HT1080 (cell line): Measurements from ENCODE around the gene CLEC4M. TPM values are rescaled to one million over a fixed set of nuclear protein-coding genes. Genes with fewer than 3 reads are reported as not detected.
A peak's percentile ranks its signal among the peaks of the same experiment; 100 is the strongest.
"Not testable (repeated sequence)": the region's sequence is repeated elsewhere in the genome, so short reads cannot be mapped to it uniquely, and the experiment has no call there.

Source experiments
- DNase-seq: peaks from one replicate; pipeline ENCODE4 v3.0.0-alpha.2; 2015; ENCODE audit warnings: low read depth
- total RNA-seq: library from RNA; depleted of rRNA; stranded (reverse); fragments of >200 nt; shearing (Covaris generic); gene quantifications from 2 replicates; pipeline ENCODE4 v1.2.3, GENCODE V29; 2014

Gene CLEC4M
- total RNA-seq, 1 experiment from 2014 or later, result not detected

DNA sequence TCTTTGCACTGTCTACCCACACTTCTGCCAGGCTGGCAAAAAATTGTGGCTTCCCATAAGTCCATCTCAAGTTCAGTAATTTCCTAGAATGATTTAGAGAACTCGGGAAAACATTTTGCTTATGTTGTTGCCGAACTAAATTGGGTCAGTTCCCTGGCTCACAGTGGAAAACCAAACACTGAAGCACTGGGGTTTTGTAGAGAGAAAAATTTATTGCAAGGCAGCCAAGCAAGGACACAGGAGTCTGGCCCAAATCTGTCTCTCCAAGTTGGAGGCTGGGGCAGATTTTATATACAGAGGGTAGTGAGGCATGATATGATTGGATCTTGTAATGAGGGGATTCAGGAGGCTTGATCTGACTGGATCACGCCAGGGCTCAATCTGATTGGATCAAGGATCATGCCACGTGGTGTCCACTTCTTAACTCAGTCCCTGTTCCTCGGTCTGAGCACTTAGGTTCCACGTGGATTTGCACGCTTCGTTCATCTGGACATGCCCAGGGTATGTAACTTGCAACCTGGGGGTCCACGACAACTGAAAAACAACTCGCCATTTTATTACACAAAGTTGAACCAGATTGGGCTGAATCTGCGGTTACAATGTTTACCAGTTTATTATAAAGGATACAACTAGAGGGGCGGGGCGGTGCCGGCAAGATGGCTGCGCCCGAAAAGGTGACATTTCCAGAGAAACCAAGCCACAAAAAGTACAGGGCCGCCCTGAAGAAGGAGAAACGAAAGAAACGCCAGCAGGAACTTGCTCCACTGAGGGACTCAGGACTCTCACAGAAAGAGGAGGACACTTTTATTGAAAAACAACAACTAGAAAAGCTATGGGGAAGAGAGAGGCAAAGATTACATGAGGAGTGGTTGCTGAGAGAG lies 23.0 kb upstream of the CLEC4M start:
- no peak for DNase-seq

DNA sequence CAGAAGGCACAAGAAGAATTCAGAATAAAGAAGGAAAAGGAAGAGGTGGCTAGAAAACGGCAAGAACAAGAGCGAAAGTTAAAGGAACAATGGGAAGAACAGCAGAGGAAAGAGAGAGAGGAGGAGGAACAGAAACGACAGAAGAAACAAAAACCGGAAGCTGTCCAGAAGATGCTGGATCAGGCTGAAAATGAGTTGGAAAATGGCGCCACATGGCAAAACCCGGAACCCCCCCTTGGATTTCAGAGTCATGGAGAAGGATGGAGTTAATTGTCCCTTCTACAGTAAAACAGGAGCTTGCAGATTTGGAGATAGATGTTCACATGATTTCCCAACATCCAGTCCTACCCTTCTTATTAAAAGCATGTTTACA lies 22.4 kb upstream of the CLEC4M start:
- DNase-seq, result no peak

DNA sequence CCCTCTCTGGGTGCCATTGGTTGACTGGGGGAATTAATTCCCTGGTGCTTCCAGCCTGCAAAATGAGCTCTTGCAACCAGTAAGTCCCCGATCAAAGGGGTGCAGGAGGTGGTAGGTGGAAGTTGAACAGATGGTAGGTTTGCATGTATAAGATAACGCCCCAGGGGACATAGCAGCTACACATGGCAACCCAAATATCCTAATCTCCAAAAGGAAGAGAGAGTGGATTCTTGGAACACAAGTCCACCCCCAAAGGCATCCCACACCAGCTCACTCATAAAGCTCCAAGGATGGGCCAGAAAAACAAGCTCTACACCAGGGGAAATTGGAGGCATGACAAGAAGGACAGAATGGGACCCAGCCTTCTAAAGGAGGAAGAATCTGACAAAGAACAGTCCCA lies 20.5 kb upstream of the CLEC4M start:
- DNase-seq, result no peak

DNA sequence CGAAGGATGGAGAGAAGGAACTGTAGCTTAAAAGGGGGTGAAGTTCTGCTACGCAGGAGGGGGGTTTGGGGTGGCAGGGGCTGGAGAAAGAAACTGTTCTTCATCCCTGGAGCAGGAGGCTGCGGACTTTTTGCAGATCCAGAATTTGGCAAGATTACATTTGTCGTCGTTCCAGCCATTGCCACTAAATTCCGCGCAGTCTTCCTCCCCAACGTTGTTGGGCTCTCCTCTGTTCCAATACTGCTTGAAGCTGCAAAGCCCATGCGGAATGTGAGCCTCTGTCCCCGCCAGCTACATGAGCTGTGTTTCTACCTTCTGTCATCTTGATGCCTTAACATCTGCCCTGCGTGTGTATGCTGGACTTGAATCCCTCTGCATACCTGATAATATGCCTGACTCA lies 20.1 kb upstream of the CLEC4M start:
- DNase-seq, result no peak

DNA sequence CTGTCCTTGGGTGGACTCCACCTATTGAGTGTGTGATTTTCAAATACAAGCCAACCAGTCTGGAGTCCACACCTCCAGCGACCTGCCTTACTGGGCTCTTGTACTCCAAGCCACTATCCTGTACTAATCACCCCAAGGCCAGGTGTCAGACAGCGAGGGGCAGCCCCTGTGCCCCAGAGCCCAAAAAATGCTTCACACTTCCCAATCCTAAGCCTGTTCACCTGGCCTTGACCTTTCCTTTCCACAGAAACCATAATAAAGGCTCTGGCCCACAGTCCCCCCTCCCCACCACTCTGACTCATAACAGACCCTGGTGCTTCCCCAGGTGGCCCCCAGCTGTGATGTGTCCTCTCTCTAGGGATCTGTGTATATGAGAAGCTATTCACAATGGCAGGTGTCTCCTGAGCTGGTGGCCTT lies 19.6 kb upstream of the CLEC4M start:
- no peak for DNase-seq

DNA sequence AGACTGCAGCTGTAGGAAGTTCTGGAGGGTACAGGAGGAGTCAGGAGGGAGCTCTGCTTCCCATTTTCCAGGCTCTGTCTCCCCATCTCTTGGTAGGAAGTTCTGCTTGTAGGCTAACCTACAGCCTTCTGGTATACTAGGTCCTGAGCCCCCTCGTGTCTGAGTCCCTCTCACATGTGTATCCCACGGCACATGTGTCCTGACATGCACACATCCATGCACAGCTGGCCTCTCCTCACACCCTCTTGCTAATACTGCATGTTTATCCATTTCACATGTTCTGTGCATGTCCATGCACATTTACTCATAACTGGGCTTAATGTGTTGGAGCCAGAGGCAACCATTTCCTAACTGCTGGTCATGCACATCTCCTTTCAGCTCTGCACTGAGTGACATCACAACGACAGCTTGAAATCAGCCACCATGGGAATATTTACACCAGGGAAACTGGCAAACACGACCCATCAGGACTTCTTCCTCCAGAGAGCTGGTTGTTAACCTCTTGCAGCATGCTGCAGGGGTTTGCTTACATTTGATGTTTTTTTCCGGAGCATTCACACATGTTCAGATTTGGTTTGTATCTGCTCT lies 18.8 kb upstream of the CLEC4M start:
- DNase-seq, result no peak

DNA sequence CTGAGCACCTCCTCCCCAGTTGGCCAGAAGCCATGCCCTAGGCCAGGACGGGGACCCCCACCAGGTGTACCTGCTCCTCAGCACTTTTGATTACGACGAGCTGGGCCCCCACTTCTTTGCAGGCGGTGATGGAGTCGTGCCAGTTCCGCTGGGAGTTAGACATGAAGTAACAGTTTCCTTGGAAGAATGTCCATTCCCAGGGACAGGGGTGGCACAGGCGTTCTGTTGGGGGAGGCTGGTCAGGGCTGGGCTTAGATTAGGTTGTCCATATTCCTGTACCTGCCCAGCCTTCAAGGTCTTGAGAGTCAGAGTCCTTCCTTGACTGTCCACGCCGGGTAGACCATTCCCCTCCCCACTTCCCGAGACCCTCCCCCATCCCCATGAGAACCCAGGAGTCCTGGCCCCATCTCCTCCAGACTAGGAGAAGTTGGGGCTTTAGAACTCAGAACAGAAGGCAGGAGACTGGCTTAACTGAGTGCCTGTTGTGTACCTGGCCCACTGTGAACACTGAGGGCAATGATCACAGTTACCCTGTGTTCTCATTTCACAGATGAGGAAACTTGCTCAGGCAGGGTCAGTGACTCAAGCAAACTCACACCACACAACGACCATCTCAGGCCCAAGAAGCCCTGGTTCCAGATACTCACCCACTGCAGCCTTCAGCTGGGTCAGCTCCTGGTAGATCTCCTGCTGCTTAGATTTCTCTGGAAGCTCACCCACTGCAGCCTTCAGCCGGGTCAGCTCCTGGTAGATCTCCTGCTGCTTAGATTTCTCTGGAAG lies 18.0 kb upstream of the CLEC4M start:
- no peak for DNase-seq

DNA sequence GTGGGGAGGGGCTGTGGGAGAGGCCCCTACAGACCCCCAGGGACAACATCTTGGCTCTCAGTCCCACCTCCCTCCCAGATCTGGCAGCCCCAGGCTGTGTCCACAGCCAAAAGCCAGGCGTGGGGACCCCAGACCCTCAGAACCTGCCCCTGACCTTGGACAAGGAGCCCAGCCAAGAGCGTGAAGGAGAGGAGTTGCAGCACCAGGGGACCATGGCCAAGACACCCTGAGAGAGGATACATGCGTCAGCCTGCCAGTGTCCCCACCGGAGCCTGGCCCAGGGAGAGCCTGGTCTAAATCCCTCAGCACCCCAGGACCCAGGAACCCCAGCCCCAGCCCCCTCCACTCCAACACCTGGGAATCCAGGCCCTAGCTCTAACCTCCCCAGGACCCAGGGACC lies 16.7 kb upstream of the CLEC4M start:
- DNase-seq, result not testable (repeated sequence)

DNA sequence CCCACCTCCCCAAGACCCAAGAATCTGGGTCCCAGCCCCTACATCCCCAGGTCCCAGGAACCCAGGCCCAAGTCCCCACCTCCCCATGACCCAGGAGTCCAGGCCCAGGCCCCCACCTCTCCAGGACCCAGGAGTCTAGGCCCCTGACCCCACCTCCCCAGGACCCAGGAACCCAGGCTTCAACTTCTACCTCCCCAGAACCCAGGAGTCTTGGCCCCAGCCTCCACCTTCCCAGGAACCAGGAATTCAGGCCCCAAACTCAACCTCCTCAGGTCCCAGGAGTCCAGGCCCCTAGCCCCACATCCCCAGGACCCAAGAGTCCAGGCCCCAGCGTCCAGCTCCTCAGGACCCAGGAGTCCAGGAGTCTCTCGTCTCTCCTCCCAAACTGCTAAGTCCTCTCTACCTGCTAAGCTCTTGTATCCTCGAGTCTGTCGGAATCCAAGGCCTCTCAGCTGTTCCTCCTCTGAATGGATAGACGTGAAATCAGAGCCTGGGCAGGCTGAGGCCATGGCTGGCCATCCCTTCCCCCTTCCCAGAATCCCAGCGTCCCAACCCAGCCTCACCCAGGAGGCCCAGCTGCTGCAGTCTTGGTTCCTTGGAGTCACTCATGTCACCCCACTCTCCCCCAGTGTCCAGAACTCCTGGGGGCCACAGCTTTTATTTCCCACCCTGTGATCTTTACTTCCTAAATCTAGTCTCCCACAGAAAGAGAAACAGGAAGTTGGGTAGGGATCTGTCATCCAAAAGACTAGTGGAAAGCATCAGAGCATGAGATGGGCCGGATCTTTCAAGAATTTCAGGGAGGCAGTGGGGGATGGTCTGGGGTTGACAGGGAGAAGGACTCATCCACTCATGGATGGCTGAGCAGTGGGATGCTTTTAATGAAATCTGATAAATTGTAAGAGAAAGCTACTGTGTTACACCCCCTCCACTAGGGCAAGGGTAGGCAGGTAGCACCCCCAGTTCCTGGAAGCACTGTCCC lies 15.8 kb upstream of the CLEC4M start, which contains the start of gene CD209:
TSS of gene CD209 (minus strand) at position 632 of the 982 bp plus-strand sequence. CDS start at position 609, 23 bp downstream.
- no peak for DNase-seq

DNA sequence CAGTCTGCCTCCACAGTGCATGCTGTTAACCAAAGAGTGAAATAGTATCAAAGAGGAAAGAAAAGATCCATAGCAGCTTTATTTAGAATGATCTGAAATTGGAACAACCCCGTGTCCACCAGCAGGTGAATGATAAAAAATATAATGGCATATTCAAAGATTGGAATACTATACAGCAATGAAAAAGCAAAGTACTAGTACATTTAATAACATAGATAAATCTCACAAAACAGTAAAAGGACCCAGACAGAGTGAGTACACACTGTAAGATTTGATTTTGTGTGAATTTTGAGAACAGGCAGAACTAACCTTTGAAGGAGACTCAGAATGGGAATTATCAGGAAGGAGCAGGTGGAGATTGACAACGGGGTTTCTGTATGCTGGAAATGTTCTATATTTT lies 14.9 kb upstream of the CLEC4M start:
- no peak for DNase-seq

DNA sequence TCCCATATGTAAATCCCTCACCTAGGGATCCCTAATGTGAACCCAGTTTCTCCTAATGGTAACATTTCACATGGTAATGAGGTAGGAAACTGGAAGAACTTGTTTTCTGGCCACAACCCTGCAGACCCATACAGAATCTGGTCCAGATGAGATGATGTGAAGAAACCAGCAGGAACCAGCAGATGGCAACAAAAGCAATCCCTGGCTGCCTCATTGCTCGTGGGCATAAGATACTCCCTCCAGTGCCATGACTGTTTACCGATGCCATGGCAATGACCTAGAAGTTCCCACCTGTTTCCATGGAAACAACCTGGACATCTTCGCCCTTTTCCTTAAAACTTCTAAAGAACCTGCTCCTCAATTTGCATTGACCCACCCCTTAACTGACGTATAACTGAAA lies 14.3 kb upstream of the CLEC4M start:
- DNase-seq, result peak; percentile 13

DNA sequence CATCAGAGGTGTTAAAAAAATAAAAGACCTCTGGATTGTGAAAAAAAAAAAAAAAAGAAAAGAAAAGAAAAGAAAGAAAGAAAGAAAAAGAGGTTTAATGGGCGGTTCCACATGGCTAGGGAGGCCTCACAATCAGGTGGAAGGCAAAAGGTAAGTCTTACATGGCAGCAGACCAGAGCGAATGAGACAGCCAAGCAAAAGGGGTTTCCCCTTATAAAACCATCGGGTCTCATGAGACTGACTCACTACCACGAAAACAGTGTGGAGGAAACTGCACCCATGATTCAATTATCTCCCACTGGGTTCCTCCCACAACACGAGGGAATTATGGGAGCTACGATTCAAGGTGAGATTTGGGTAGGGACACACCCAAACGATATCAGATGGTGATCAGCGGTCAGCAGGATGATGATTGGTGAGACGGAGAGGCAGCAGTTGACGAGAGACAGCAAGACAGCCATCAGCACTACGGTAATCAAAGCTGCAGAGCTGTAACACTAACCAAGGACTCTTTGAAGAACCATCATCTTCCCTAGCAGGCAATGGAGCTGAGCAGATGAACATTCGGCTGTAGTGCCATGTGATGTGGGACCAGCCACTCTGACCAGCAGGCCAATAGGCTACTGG lies 11.8 kb upstream of the CLEC4M start:
- peak; percentile 34 for DNase-seq

DNA sequence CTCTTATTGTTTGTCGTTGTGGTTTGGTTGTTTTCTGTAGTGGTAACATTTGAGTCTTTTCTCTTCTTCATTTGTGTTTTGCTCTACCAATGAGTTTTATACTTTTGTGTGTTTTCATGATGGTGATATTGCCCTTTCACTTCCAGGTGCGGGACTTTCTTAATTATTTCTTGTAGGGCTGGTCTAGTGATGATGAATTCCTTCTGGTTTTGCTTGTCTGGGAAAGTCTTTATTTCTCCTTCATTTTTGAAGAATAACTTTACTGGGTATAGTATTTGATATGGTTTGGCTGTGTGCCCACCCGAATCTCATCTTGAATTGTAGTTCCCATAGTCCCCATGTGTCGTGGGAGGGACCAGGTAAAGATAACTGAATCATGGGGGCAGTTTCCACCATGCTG lies 6.8 kb upstream of the CLEC4M start:
- DNase-seq, result no peak

DNA sequence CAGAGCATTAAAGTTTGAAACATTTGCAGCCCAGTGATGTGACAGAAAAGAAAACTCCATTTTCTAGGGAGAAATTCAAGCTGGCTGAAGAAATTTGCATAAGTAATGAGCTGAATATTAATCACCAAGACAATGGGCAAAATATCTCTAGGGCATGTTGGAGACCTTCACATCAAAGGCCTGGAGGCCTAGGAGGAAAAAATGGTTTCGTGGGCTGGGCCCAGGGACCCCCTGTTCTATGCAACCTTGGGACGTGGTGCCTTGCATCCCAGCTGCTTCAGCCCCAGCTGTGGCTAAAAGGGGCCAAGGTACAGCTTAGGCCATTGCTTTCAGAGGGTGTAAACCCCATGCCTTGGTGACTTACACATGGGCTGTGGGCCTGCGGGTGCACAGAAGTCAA lies 5.7 kb upstream of the CLEC4M start:
- no peak for DNase-seq

DNA sequence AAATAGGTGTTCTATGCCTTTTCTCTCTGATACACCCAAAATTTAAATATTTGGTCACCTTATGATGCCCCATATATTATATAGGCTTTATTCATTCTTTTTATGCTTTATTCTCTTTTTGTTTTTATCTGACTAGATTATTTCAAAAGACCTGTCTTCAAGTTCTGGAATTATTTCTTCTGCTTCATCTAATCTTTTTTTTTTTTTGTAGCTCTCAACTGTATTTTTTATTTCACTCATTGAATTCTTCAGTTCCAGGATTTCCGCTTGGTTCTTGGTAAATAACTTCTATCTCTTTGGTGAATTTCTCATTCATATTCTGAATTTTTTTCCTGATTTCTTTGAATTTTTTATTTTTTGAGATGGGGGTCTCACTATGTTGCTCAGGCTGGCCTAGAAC lies 3.9 kb upstream of the CLEC4M start:
- DNase-seq, result no peak

DNA sequence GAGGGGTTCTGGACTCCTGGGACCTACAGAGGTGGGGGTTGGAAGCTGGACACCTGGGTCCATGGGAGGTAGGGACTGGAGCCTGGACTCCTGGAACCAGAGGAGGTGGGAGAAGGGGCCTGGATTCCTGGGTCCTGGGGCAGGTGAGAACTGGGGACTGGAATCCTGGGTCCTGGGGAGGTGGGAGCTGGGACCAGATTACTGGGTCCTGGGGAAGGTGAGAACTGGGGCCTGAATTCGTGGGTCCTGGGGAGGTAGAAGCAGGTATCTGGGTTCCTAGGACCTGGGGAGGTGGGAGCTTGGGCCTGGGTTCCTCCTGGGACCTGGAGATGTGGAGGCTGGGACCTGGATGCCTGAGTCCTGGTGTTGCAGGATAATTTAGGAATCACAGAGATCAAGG lies 653 bp downstream of the CLEC4M start:
- no peak for DNase-seq

DNA sequence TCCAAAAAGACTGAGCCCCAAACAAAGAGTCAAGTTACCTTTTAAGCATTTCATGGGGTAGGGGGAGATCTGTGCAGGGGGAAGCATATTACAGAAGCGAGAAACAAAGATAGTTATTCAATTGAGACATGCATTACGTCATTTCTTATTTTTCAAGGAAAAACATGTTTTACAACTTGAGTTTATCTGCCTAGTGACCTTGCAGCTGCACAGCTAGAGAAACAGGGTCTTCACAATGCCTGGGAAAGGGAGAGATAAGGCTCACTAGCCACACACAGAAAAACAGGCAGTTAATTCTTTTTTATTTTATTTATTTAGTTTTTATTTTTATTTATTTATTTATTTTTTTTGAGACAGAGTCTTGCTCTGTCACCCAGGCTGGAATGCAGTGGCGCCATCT lies 1.1 kb downstream of the CLEC4M start:
- DNase-seq, result not testable (repeated sequence)

DNA sequence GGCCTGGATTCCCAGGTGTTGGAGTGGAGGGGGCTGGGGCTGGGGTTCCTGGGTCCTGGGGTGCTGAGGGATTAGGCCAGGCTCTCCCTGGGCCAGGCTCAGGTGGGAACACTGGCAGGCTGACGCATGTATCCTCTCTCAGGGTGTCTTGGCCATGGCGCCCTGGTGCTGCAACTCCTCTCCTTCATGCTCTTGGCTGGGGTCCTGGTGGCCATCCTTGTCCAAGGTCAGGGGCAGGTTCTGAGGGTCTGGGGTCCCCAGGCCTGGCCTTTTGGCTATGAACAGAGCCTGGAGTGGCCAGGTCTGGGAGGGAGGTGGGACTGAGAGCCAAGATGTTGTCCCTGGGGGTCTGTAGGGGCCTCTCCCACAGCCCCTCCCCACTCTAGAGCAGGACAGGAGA lies 2.0 kb downstream of the CLEC4M start:
- not testable (repeated sequence) for DNase-seq

DNA sequence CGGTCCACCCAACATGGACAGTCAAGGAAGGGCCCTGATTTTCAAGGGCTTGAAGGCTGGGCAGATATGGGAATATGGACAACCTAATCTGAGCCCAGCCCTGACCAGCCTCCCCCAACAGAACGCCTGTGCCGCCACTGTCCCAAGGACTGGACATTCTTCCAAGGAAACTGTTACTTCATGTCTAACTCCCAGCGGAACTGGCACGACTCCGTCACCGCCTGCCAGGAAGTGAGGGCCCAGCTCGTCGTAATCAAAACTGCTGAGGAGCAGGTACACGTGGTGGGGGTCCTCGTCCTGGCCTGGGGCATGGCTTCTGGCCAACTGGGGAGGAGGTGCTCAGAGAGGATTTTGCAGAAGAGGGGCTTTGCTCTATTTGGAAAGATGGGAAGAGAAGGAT lies 3.5 kb downstream of the CLEC4M start:
- DNase-seq, result no peak

DNA sequence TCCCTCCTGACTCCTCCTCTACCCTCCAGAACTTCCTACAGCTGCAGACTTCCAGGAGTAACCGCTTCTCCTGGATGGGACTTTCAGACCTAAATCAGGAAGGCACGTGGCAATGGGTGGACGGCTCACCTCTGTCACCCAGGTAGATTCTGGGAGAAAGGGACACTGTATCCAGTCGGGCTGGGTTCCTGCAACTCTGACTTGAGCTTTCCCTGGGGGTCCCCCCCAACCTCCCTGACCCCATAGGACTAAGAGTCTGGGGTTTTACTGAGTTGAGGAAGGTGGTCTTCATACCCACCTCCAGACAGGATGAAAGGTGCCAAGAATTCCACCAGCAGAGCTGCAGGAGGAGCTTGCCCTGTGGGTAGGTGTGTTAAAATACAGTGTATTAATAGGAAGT lies 4.4 kb downstream of the CLEC4M start:
- DNase-seq, result no peak

DNA sequence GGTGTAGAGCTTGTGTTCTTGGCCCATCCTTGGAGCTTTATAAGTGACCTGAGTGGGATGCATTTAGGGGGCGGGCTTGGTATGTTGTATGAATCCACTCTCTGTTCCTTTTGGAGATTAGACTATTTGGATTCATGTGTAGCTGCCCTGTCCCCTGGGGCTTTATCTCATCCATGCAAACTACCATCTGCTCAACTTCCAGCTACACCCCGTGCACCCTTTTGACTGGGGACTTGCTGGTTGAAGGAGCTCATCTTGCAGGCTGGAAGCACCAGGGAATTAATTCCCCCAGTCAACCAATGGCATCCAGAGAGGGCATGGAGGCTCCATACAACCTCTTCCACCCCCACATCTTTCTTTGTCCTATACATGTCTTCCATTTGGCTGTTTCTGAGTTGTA lies 6.1 kb downstream of the CLEC4M start:
- no peak for DNase-seq
